ENCODE data around the gene DUSP22.

DUSP22 gene

GRCh38 chr6:280775-281468, 11.4 kb upstream of the DUSP22 start:
- Histone ChIP-seq H3K4ac (ENCODE audit: low read depth, low read length) (no peak overlapping the region), H2BK15ac (replicated peaks; ENCODE audit: low read depth) (no peak overlapping the region), H2BK120ac (ENCODE audit: low read depth, low read length) (no peak overlapping the region), H3K79me1 (ENCODE audit: low read length) (no peaks in the 10 kb centered on the region), H2BK5ac (ENCODE audit: low read length) (no peak overlapping the region), H3K56ac (ENCODE audit: low read length) (no peak overlapping the region), H3K9ac (ENCODE audit: low read length) (no peak overlapping the region), H3K27ac (ENCODE audit: low read depth, low read length) (no peak overlapping the region), H3K4me2 (ENCODE audit: low read length) (no peak overlapping the region), H4K5ac (ENCODE audit: low read length) (no peak overlapping the region), H3K4me3 (ENCODE audit: low read length) (no peak overlapping the region), H3K27me3 (ENCODE audit: insufficient read depth, low read length, poor library complexity) (no peaks in the 10 kb centered on the region), H3K23ac (ENCODE audit: low read length) (no peak overlapping the region), H3K79me2 (ENCODE audit: control insufficient read depth, insufficient read depth, low read length) (no peaks in the 10 kb centered on the region), H3K36me3 (ENCODE audit: control insufficient read depth, insufficient read depth, low read length) (no peaks in the 10 kb centered on the region), H3K4me1 (ENCODE audit: control insufficient read depth, low read depth, low read length) (no peaks in the 10 kb centered on the region), H2AK5ac (ENCODE audit: low read length) (no peak overlapping the region), H4K8ac (ENCODE audit: low read depth, low read length) (no peak overlapping the region), H3K18ac (ENCODE audit: low read length) (no peak overlapping the region)
- WGBS (ENCODE audit: extremely low coverage, insufficient coverage, low lambda C conversion rate): no CpG with 5 or more reads among the region's 10 CpGs
- no peak for DNase-seq

- no peaks in the 10 kb centered on the region for H3K79me2 ChIP-seq (ENCODE audit: control insufficient read depth, insufficient read depth, low read length)
- H2BK5ac ChIP-seq (ENCODE audit: low read length): no peak overlapping the region
- no peak overlapping the region for H3K18ac ChIP-seq (ENCODE audit: low read length)
- no peak overlapping the region for H2BK120ac ChIP-seq (ENCODE audit: low read depth, low read length)
- no peak overlapping the region for H3K4ac ChIP-seq (ENCODE audit: low read depth, low read length)
- H2AK5ac ChIP-seq (ENCODE audit: low read length): no peak overlapping the region
- no peak for DNase-seq
- whole genome bisulfite sequencing (ENCODE audit: extremely low coverage, insufficient coverage, low lambda C conversion rate): no CpG with 5 or more reads among the region's 7 CpGs
- H4K5ac ChIP-seq (ENCODE audit: low read length): no peak overlapping the region
- no peak overlapping the region for H2BK15ac ChIP-seq (replicated peaks; ENCODE audit: low read depth)
- no peak overlapping the region for H3K27ac ChIP-seq (ENCODE audit: low read depth, low read length)
- no peak overlapping the region for H3K4me2 ChIP-seq (ENCODE audit: low read length)
- no peaks in the 10 kb centered on the region for H3K27me3 ChIP-seq (ENCODE audit: insufficient read depth, low read length, poor library complexity)
- H3K4me3 ChIP-seq (ENCODE audit: low read length): peak overlapping the region; percentile 6
- no peak overlapping the region for H4K8ac ChIP-seq (ENCODE audit: low read depth, low read length)
- no peaks in the 10 kb centered on the region for H3K36me3 ChIP-seq (ENCODE audit: control insufficient read depth, insufficient read depth, low read length)
- H3K79me1 ChIP-seq (ENCODE audit: low read length): no peaks in the 10 kb centered on the region
- H3K9ac ChIP-seq (ENCODE audit: low read length): no peak overlapping the region
- no peak overlapping the region for H3K23ac ChIP-seq (ENCODE audit: low read length)
- no peaks in the 10 kb centered on the region for H3K4me1 ChIP-seq (ENCODE audit: control insufficient read depth, low read depth, low read length)
- no peak overlapping the region for H3K56ac ChIP-seq (ENCODE audit: low read length)
These were observed 10.7 kb upstream of the DUSP22 start for GRCh38 chr6:281469-282103.

GRCh38 chr6:282177-282866, 10.0 kb upstream of the DUSP22 start:
- Histone ChIP-seq H3K79me2 (ENCODE audit: control insufficient read depth, insufficient read depth, low read length) (no peaks in the 10 kb centered on the region), H2AK5ac (ENCODE audit: low read length) (no peak overlapping the region), H3K36me3 (ENCODE audit: control insufficient read depth, insufficient read depth, low read length) (no peaks in the 10 kb centered on the region), H3K27ac (ENCODE audit: low read depth, low read length) (no peak overlapping the region), H3K18ac (ENCODE audit: low read length) (no peak overlapping the region), H2BK15ac (replicated peaks; ENCODE audit: low read depth) (no peak overlapping the region), H3K23ac (ENCODE audit: low read length) (no peak overlapping the region), H3K27me3 (ENCODE audit: insufficient read depth, low read length, poor library complexity) (no peaks in the 10 kb centered on the region), H3K9ac (ENCODE audit: low read length) (no peak overlapping the region), H2BK120ac (ENCODE audit: low read depth, low read length) (no peak overlapping the region), H3K4me1 (ENCODE audit: control insufficient read depth, low read depth, low read length) (no peaks in the 10 kb centered on the region), H3K4me2 (ENCODE audit: low read length) (no peak overlapping the region), H4K5ac (ENCODE audit: low read length) (no peak overlapping the region), H3K4ac (ENCODE audit: low read depth, low read length) (no peak overlapping the region), H3K56ac (ENCODE audit: low read length) (no peak overlapping the region), H4K8ac (ENCODE audit: low read depth, low read length) (no peak overlapping the region), H2BK5ac (ENCODE audit: low read length) (no peak overlapping the region), H3K79me1 (ENCODE audit: low read length) (no peaks in the 10 kb centered on the region), H3K4me3 (ENCODE audit: low read length) (no peak overlapping the region)
- WGBS (ENCODE audit: extremely low coverage, insufficient coverage, low lambda C conversion rate): no CpG with 5 or more reads among the region's 19 CpGs
- DNase-seq: no peak

- no peak overlapping the region for H3K56ac ChIP-seq (ENCODE audit: low read length)
- H3K18ac ChIP-seq (ENCODE audit: low read length): no peak overlapping the region
- no peaks in the 10 kb centered on the region for H3K79me2 ChIP-seq (ENCODE audit: control insufficient read depth, insufficient read depth, low read length)
- H3K4me3 ChIP-seq (ENCODE audit: low read length): no peak overlapping the region
- H3K27me3 ChIP-seq (ENCODE audit: insufficient read depth, low read length, poor library complexity): no peaks in the 10 kb centered on the region
- H3K23ac ChIP-seq (ENCODE audit: low read length): no peak overlapping the region
- H2BK15ac ChIP-seq (replicated peaks; ENCODE audit: low read depth): no peak overlapping the region
- H3K79me1 ChIP-seq (ENCODE audit: low read length): no peaks in the 10 kb centered on the region
- H3K4ac ChIP-seq (ENCODE audit: low read depth, low read length): no peak overlapping the region
- WGBS (ENCODE audit: extremely low coverage, insufficient coverage, low lambda C conversion rate): no CpG with 5 or more reads among the region's 14 CpGs
- no peaks in the 10 kb centered on the region for H3K36me3 ChIP-seq (ENCODE audit: control insufficient read depth, insufficient read depth, low read length)
- H3K9ac ChIP-seq (ENCODE audit: low read length): no peak overlapping the region
- H2BK5ac ChIP-seq (ENCODE audit: low read length): no peak overlapping the region
- H4K8ac ChIP-seq (ENCODE audit: low read depth, low read length): no peak overlapping the region
- no peak overlapping the region for H3K27ac ChIP-seq (ENCODE audit: low read depth, low read length)
- H2BK120ac ChIP-seq (ENCODE audit: low read depth, low read length): no peak overlapping the region
- no peak overlapping the region for H4K5ac ChIP-seq (ENCODE audit: low read length)
- H3K4me1 ChIP-seq (ENCODE audit: control insufficient read depth, low read depth, low read length): no peaks in the 10 kb centered on the region
- DNase-seq: no peak
- H2AK5ac ChIP-seq (ENCODE audit: low read length): no peak overlapping the region
- no peak overlapping the region for H3K4me2 ChIP-seq (ENCODE audit: low read length)
These were observed 9.3 kb upstream of the DUSP22 start for GRCh38 chr6:282867-283416.

- no peak overlapping the region for H2BK15ac ChIP-seq (replicated peaks; ENCODE audit: low read depth)
- no peak overlapping the region for H2AK5ac ChIP-seq (ENCODE audit: low read length)
- no peaks in the 10 kb centered on the region for H3K36me3 ChIP-seq (ENCODE audit: control insufficient read depth, insufficient read depth, low read length)
- H3K9ac ChIP-seq (ENCODE audit: low read length): no peak overlapping the region
- no CpG with 5 or more reads among the region's 4 CpGs for WGBS (ENCODE audit: extremely low coverage, insufficient coverage, low lambda C conversion rate)
- H3K27me3 ChIP-seq (ENCODE audit: insufficient read depth, low read length, poor library complexity): no peaks in the 10 kb centered on the region
- H4K8ac ChIP-seq (ENCODE audit: low read depth, low read length): no peak overlapping the region
- H4K5ac ChIP-seq (ENCODE audit: low read length): no peak overlapping the region
- H3K56ac ChIP-seq (ENCODE audit: low read length): no peak overlapping the region
- H3K4me3 ChIP-seq (ENCODE audit: low read length): no peak overlapping the region
- no peak overlapping the region for H3K23ac ChIP-seq (ENCODE audit: low read length)
- no peaks in the 10 kb centered on the region for H3K4me1 ChIP-seq (ENCODE audit: control insufficient read depth, low read depth, low read length)
- no peak for DNase-seq
- H2BK120ac ChIP-seq (ENCODE audit: low read depth, low read length): no peak overlapping the region
- H3K79me2 ChIP-seq (ENCODE audit: control insufficient read depth, insufficient read depth, low read length): no peaks in the 10 kb centered on the region
- H3K4me2 ChIP-seq (ENCODE audit: low read length): no peak overlapping the region
- no peak overlapping the region for H3K27ac ChIP-seq (ENCODE audit: low read depth, low read length)
- H3K4ac ChIP-seq (ENCODE audit: low read depth, low read length): no peak overlapping the region
- no peak overlapping the region for H2BK5ac ChIP-seq (ENCODE audit: low read length)
- H3K18ac ChIP-seq (ENCODE audit: low read length): no peak overlapping the region
- H3K79me1 ChIP-seq (ENCODE audit: low read length): no peaks in the 10 kb centered on the region
These were observed 7.8 kb upstream of the DUSP22 start for GRCh38 chr6:284486-284885.

Measured in mesendoderm (in vitro differentiated cells).